Measurements from ENCODE around the gene GRM3.

The GRM3 gene

DNA sequence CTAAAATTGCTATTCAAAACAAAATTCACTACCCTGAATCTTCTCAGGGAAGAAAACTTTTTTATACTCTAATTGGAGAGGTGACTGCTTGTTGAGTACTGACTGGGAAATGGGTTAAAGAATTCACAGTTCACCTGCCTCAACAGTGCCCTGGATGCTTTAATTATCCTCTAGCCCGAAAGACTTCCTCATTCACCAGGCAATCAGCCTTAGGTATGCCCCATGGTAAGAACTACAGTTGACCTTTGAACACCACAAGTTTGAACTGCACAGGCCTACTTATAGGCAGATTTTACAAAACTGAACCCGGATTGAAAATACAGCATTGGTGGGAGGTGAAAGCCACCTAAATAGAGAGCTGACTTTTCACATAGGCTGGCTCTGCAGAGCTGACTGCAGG lies 240.4 kb downstream of the GRM3 start:
- DNase-seq (ENCODE audit: low read depth in 1 of 2, low spot score in 1 of 2): no peak

DNA sequence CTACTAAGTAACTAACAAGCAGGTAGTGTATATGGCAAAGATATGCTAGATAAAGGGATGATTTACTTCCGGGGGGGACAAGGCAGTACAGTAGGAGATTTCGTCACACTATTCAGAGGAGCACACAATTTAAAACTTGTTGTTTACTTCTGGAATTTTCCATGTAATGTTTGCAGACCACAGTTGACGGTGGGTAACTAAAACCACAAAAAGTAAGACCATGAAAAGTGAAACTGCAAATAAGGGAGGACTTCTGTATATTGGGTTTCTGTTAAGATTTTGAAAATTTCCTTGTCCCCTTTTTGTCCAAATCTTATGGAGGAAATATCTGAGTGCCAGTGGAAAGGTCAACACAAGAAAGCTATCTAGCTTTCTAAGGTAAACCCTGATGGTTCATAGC lies 245.8 kb downstream of the GRM3 start:
- no peak for DNase-seq (ENCODE audit: low read depth in 1 of 2, low spot score in 1 of 2)

GRCh38 chr7:86898171-86898570 lies 254.5 kb downstream of the GRM3 start:
- no peak for DNase-seq (ENCODE audit: low read depth in 1 of 2, low spot score in 1 of 2)

GRCh38 chr7:86900886-86901285 lies 257.2 kb downstream of the GRM3 start:
- DNase-seq (ENCODE audit: low read depth in 1 of 2, low spot score in 1 of 2): no peak

DNA sequence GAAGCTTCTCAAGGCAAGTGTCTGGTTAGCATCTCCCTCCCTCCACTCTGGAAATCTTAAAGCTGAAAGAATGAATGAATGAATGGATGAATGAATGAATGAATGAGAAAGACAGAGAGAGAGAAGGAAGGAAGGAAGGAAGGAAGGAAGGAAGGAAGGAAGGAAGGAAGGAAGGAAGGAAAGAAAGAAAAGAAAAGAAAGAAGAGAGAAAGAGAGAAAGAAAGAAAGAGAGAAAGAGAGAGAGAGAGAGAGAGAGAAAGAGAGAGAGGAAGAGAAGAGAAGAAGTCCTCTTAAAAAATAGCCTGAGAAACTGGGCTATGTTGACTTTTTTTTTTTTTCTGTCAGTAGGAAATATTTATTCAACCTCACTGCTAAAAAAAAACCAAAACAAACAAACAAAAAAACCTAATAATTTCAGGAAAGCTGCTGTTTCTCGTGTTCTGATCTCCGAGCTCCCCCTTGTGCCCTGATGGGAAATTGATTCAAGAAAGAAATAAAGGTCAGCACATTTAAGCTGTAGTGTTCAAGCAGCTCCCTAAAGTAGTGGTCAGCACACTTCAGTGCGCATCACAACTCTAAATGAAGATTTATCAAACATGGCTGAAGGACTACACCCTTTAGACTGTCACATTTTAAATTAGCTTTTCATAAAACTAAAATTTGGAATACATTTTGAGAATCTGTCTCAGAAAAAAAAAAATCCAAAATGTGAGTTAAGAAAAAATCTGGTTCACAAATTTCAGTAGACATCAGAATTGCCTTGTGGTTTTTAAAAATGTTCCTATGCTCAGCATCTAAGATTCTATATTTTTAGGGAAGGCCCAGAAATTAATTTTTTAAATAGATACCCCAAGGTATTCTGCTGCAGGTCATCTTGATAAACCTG lies 261.5 kb downstream of the GRM3 start:
- no peak for DNase-seq (ENCODE audit: low read depth in 1 of 2, low spot score in 1 of 2)

GRCh38 chr7:86908948-86909347 lies 265.2 kb downstream of the GRM3 start:
- no peak for DNase-seq (ENCODE audit: low read depth in 1 of 2, low spot score in 1 of 2)

DNA sequence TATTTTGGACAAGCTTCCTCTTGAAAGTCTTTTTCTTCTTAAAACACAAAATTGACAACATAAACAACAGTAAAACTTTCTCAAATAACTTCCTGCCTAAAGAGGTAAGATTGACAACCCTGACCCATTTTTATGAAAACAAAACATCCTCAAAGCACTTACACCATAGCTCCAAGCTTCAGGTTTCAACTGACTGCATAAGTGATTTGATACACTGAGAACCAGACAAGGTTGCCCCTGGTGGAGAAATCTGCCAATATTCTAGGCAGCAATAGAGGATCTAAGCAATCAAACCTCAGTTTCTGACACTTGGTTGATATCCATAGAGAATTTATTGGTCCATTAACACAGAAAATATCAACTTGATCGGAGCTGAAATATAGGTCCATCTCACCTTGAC lies 267.9 kb downstream of the GRM3 start:
- no peak for DNase-seq (ENCODE audit: low read depth in 1 of 2, low spot score in 1 of 2)

GRCh38 chr7:86913709-86914108 lies 270.0 kb downstream of the GRM3 start:
- no peak for DNase-seq (ENCODE audit: low read depth in 1 of 2, low spot score in 1 of 2)

Data from activated T-helper 1 cell treated with anti-CD3 and anti-CD28 coated beads, Interleukin-2, amount 50 U/mL, for 16 hours (primary cell).